NCI-H460 (cell line): Measurements from ENCODE around the gene HPSE2. TPM values are rescaled to one million over a fixed set of nuclear protein-coding genes. Genes with fewer than 3 reads are reported as not detected.
"Not testable (repeated sequence)": the region's sequence is repeated elsewhere in the genome, so short reads cannot be mapped to it uniquely, and the experiment has no call there.

Source experiments
- DNase-seq: peaks from one replicate; pipeline ENCODE4 v3.0.0-alpha.2; 2016; ENCODE audit warnings: low read depth; ENCODE audit errors: extremely low read depth
- total RNA-seq: library from RNA; depleted of rRNA; stranded (reverse); fragments of >200 nt; shearing (Covaris generic); gene quantifications from 2 replicates; pipeline ENCODE4 v1.2.3, GENCODE V29; 2014

Gene HPSE2
- total RNA-seq, 1 experiment from 2014 or later = not detected

- no peak for DNase-seq
These were observed 310.0 kb downstream of the HPSE2 start for GRCh38 chr10:98925651-98926050.

- DNase-seq = no peak
These were observed 311.1 kb downstream of the HPSE2 start for GRCh38 chr10:98924526-98924925.

GRCh38 chr10:98921316-98921715 lies 314.3 kb downstream of the HPSE2 start:
- DNase-seq = no peak

- no peak for DNase-seq
These were observed 314.8 kb downstream of the HPSE2 start for GRCh38 chr10:98920807-98921206.

GRCh38 chr10:98920360-98920759 lies 315.3 kb downstream of the HPSE2 start:
- DNase-seq = no peak

GRCh38 chr10:98919899-98920298 lies 315.8 kb downstream of the HPSE2 start:
- no peak for DNase-seq

GRCh38 chr10:98917828-98918227 lies 317.8 kb downstream of the HPSE2 start:
- no peak for DNase-seq

- DNase-seq = no peak
These were observed 319.0 kb downstream of the HPSE2 start for GRCh38 chr10:98916526-98917125.

GRCh38 chr10:98915911-98916310 lies 319.7 kb downstream of the HPSE2 start:
- DNase-seq = no peak

- DNase-seq = no peak
These were observed 325.1 kb downstream of the HPSE2 start for GRCh38 chr10:98910546-98910945.

GRCh38 chr10:98910048-98910447 lies 325.6 kb downstream of the HPSE2 start:
- no peak for DNase-seq

- no peak for DNase-seq
These were observed 326.8 kb downstream of the HPSE2 start for GRCh38 chr10:98908868-98909267.

GRCh38 chr10:98908247-98908646 lies 327.4 kb downstream of the HPSE2 start:
- DNase-seq = not testable (repeated sequence)

- no peak for DNase-seq
These were observed 334.1 kb downstream of the HPSE2 start for GRCh38 chr10:98901441-98902110.

- DNase-seq = no peak
These were observed 336.6 kb downstream of the HPSE2 start for GRCh38 chr10:98899018-98899417.

- no peak for DNase-seq
These were observed 343.1 kb downstream of the HPSE2 start for GRCh38 chr10:98892523-98892922.

GRCh38 chr10:98886686-98887085 lies 349.0 kb downstream of the HPSE2 start:
- no peak for DNase-seq

GRCh38 chr10:98885378-98885777 lies 350.3 kb downstream of the HPSE2 start:
- DNase-seq = no peak

- DNase-seq = no peak
These were observed 353.9 kb downstream of the HPSE2 start for GRCh38 chr10:98881789-98882188.

GRCh38 chr10:98880971-98881370 lies 354.7 kb downstream of the HPSE2 start:
- no peak for DNase-seq

GRCh38 chr10:98878921-98879320 lies 356.7 kb downstream of the HPSE2 start:
- no peak for DNase-seq

GRCh38 chr10:98878418-98878817 lies 357.2 kb downstream of the HPSE2 start:
- DNase-seq = no peak

GRCh38 chr10:98861962-98862361 lies 373.7 kb downstream of the HPSE2 start:
- DNase-seq = no peak
